Peyer's patch (tissue), 4 donors: Measurements from ENCODE around the gene OLFM1. TPM values are rescaled to one million over a fixed set of nuclear protein-coding genes. Genes with fewer than 3 reads are reported as not detected.

Experiments used
- DNase-seq, 3 donors: peaks; one replicate each; pipeline ENCODE4 v3.0.0-alpha.2; 2017 to 2019
- H3K27ac ChIP-seq, 4 donors: fragments of 200-600 bp; sonication (generic); one replicate each; pipeline ENCODE4 v1.5.1; 2016 to 2019
- H3K27me3 ChIP-seq, 2 donors: fragments of 200-600 bp; sonication (generic); one replicate each; pipeline ENCODE4 v1.5.1; 2019
- H3K36me3 ChIP-seq, 3 donors: fragments of 200-600 bp; sonication (generic); one replicate each; pipeline ENCODE4 v1.5.1; 2016 to 2019
- H3K4me1 ChIP-seq, 4 donors: fragments of 200-600 bp; sonication (generic); one replicate each; pipeline ENCODE4 v1.5.1; 2016 to 2019
- H3K4me3 ChIP-seq, 4 donors: fragments of 200-600 bp; sonication (generic); 1 replicate in 3 of 4; 2 replicates in 1 of 4; pipeline ENCODE4 v1.5.1; 2016 to 2019; ENCODE audit warnings: mild to moderate bottlenecking in 1 of 4
- H3K9me3 ChIP-seq, 4 donors: fragments of 200-600 bp; sonication (generic); one replicate each; pipeline ENCODE4 v1.5.1; 2016 to 2019; ENCODE audit warnings: mild to moderate bottlenecking in 1 of 4
- POLR2A ChIP-seq, 2 donors: fragments of 450-650 bp; IDR thresholded peaks; one replicate each; pipeline ENCODE4 v1.5.1; 2017; ENCODE audit warnings: antibody characterized with exemption in 2 of 2, mild to moderate bottlenecking in 2 of 2, moderate library complexity in 2 of 2
- total RNA-seq, 4 donors: library from RNA; depleted of rRNA; stranded (reverse); fragments of >200 nt; gene quantifications; one replicate each; pipeline ENCODE4 v1.1.0, GENCODE V29; 2016
- TF ChIP-seq, protein P1 (sequence below), 6 experiments: fragments of 450-650 bp in 4 of 6; fragments of 200-600 bp in 2 of 6; sonication (generic) in 1 of 6; IDR thresholded peaks; one replicate each; pipeline ENCODE4 v1.5.1; 2017 to 2019; ENCODE audit warnings: antibody characterized with exemption in 6 of 6, mild to moderate bottlenecking in 3 of 6, moderate library complexity in 1 of 6

OLFM1 gene
- total RNA-seq, 4 donors from 2014 or later, result 2.5 to 5.8 (median 4.9) TPM

DNA sequence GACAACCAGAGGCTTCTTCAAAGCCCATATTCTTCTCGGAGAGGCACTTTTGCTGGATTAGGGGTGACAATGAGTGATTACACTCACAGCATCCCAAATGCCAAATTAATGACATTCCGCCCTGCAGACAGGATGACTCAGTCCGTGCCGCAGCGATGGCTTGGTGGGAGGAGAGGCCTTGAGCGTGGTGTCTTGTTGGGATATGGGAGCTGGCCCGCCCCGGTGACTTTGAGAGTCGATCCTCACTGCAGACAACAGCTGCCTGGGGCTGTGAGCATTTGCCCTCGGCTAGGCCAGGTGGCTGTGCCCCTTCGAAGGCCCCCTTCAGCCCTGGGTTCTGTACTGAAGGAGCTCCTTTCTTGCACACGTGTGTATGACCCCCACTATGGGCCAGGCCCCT is 29.8 kb downstream of the OLFM1 start:
- TF ChIP-seq POLR2A (IDR thresholded peaks at IDR 0.05), result no peak
- TF ChIP-seq, protein P1, sequence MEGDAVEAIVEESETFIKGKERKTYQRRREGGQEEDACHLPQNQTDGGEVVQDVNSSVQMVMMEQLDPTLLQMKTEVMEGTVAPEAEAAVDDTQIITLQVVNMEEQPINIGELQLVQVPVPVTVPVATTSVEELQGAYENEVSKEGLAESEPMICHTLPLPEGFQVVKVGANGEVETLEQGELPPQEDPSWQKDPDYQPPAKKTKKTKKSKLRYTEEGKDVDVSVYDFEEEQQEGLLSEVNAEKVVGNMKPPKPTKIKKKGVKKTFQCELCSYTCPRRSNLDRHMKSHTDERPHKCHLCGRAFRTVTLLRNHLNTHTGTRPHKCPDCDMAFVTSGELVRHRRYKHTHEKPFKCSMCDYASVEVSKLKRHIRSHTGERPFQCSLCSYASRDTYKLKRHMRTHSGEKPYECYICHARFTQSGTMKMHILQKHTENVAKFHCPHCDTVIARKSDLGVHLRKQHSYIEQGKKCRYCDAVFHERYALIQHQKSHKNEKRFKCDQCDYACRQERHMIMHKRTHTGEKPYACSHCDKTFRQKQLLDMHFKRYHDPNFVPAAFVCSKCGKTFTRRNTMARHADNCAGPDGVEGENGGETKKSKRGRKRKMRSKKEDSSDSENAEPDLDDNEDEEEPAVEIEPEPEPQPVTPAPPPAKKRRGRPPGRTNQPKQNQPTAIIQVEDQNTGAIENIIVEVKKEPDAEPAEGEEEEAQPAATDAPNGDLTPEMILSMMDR (IDR thresholded peaks at IDR 0.05), result no peak
- Histone ChIP-seq H3K36me3 (no peaks in the 10 kb centered on the region), H3K27ac (no peak overlapping the region), H3K9me3 (no peaks in the 10 kb centered on the region), H3K4me1 (no peaks in the 10 kb centered on the region), H3K27me3 (no peaks in the 10 kb centered on the region), H3K4me3 (no peak overlapping the region)
- DNase-seq, result no peak

DNA sequence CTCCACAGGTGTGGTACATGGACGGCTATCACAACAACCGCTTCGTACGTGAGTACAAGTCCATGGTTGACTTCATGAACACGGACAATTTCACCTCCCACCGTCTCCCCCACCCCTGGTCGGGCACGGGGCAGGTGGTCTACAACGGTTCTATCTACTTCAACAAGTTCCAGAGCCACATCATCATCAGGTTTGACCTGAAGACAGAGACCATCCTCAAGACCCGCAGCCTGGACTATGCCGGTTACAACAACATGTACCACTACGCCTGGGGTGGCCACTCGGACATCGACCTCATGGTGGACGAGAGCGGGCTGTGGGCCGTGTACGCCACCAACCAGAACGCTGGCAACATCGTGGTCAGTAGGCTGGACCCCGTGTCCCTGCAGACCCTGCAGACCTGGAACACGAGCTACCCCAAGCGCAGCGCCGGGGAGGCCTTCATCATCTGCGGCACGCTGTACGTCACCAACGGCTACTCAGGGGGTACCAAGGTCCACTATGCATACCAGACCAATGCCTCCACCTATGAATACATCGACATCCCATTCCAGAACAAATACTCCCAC is 32.1 kb downstream of the OLFM1 start:
- H3K27me3 ChIP-seq, result no peaks in the 10 kb centered on the region
- no peaks in the 10 kb centered on the region for H3K4me1 ChIP-seq
- TF ChIP-seq POLR2A (IDR thresholded peaks at IDR 0.05), result no peak
- TF ChIP-seq, protein P1 (IDR thresholded peaks at IDR 0.05), result no peak
- DNase-seq, result no peak
- no peak overlapping the region for H3K27ac ChIP-seq
- no peaks in the 10 kb centered on the region for H3K36me3 ChIP-seq
- no peaks in the 10 kb centered on the region for H3K9me3 ChIP-seq
- no peak overlapping the region for H3K4me3 ChIP-seq

DNA sequence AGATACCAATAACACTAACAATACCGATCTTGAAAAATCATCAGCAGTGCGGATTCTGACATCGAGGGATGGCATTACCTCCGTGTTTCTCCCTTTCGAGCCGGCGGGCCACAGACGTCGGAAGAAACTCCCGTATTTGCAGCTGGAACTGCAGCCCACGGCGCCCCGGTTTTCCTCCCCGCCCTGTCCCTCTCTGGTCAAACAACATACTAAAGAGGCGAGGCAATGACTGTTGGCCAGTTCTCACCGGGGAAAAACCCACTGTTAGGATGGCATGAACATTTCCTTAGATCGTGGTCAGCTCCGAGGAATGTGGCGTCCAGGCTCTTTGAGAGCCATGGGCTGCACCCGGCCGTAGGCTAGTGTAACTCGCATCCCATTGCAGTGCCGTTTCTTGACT is 32.8 kb downstream of the OLFM1 start:
- Histone ChIP-seq H3K27me3 (no peaks in the 10 kb centered on the region), H3K4me3 (no peak overlapping the region), H3K9me3 (no peaks in the 10 kb centered on the region), H3K27ac (no peak overlapping the region), H3K36me3 (no peaks in the 10 kb centered on the region), H3K4me1 (no peaks in the 10 kb centered on the region)
- TF ChIP-seq, protein P1 (IDR thresholded peaks at IDR 0.05), result no peak
- TF ChIP-seq POLR2A (IDR thresholded peaks at IDR 0.05), result no peak
- no peak for DNase-seq

DNA sequence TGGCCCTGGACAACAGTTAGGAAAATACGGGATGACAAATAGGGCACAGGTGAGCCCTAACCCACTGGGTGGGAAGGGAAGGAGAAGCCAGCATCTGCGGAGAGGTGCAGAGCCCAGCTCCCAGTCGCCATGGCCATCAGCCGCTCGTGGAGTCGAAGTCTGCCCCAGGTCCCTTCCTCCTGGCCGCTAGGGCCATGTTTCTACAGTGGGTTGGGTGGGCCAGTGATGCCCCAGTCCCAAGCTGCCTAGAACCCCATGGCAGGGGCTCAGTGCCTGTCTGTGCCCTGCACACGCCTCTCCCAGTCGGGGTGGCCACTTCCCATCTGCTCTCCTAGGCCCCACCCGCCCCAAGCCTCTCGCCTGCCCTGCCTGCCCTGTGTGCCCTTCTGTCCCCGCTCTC is 34.8 kb downstream of the OLFM1 start:
- TF ChIP-seq, protein P1 (IDR thresholded peaks at IDR 0.05), result no peak
- TF ChIP-seq POLR2A (IDR thresholded peaks at IDR 0.05), result no peak
- no peak for DNase-seq
- H3K27ac ChIP-seq, result no peak overlapping the region
- no peaks in the 10 kb centered on the region for H3K27me3 ChIP-seq
- H3K4me1 ChIP-seq, result no peaks in the 10 kb centered on the region
- H3K4me3 ChIP-seq, result no peak overlapping the region
- H3K36me3 ChIP-seq, result no peaks in the 10 kb centered on the region
- no peaks in the 10 kb centered on the region for H3K9me3 ChIP-seq

DNA sequence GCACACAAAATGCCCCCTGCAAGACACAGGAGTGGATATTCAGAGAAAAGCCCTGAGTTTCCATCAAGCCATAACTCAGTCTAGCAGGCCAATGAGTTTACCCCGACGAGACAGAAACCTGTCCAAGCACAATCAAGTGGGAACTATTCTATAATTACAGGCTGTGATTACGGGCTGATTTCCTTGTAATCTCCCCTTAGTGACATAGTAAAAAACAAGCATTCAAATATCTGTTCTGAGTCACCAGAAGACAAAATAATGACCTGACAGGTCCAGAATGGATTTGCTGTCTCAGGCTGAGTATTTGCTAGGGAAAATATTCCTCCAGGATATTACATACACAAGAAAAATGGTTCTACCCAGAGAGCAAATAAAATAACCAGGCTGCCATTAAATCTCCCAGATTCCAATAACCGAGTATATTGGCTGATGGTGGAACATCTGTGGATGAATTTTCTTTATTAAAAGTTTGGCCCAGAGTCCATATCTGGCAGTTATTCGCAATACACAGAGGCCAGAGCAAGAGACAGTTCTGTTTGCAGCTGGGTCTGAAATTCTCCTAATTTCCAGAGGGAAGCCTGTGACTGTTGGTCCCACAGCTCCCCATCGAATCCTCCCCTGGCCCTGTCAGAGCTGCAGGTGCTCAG is 35.8 kb downstream of the OLFM1 start:
- no peak overlapping the region for H3K27ac ChIP-seq
- H3K4me1 ChIP-seq, result no peaks in the 10 kb centered on the region
- no peak for TF ChIP-seq POLR2A (IDR thresholded peaks at IDR 0.05)
- TF ChIP-seq, protein P1 (IDR thresholded peaks at IDR 0.05), result no peak
- no peak for DNase-seq
- no peaks in the 10 kb centered on the region for H3K36me3 ChIP-seq
- H3K9me3 ChIP-seq, result no peaks in the 10 kb centered on the region
- no peak overlapping the region for H3K4me3 ChIP-seq
- H3K27me3 ChIP-seq, result no peaks in the 10 kb centered on the region
